IMR-90 (cell line): ENCODE measurements around the gene SLC5A10. TPM values are rescaled to one million over a fixed set of nuclear protein-coding genes. Genes with fewer than 3 reads are reported as not detected.
"Not testable (repeated sequence)": the region's sequence is repeated elsewhere in the genome, so short reads cannot be mapped to it uniquely, and the experiment has no call there.

Source experiments
- ATAC-seq: fragments of 200-7000 bp; cut with Tn5 transposase; 2 replicates; pipeline ENCODE4 v1.9.1; 2020; ENCODE audit warnings: low read depth, mild to moderate bottlenecking, moderate library complexity
- BruUV-seq: library from RNA; stranded (reverse); fragments of 400-500 nt; replicated peaks from 2 replicates; lab custom pipeline; 2021; lab: Mats Ljungman, UMichigan
- CTCF ChIA-PET: fragments of 300-600 bp; formaldehyde crosslinking; extraction: SDS; loops from one replicate; lab custom pipeline; 2021; ENCODE audit warnings: antibody characterized with exemption; lab: Yijun Ruan, JAX
- POLR2A ChIA-PET: fragments of 300-600 bp; sonication (Branson Sonifier 250); formaldehyde crosslinking; loops from one replicate; lab custom pipeline; 2022; ENCODE audit warnings: antibody characterized with exemption; ENCODE audit not compliant: unreplicated experiment; lab: Charles Lee
- DNase-seq: peaks from one replicate; pipeline ENCODE4 v3.0.0; 2013
- H2AFZ ChIP-seq: replicated peaks from 2 replicates; pipeline ENCODE3; 2013; ENCODE audit warnings: low read length, mild to moderate bottlenecking; ENCODE audit not compliant: poor library complexity
- H2AK5ac ChIP-seq: 2 replicates; pipeline ENCODE4 v1.6.1; 2013; ENCODE audit warnings: low read depth, low read length, inconsistent platforms
- H2AK9ac ChIP-seq: replicated peaks from 2 replicates; pipeline ENCODE3; 2013; ENCODE audit warnings: mild to moderate bottlenecking, low read depth, low read length, moderate library complexity; ENCODE audit not compliant: poor library complexity
- H2BK120ac ChIP-seq: 2 replicates; pipeline ENCODE4 v1.6.1; 2013; ENCODE audit warnings: low read depth, low read length, inconsistent platforms
- H2BK15ac ChIP-seq: 3 replicates; pipeline ENCODE4 v1.6.1; 2013; ENCODE audit warnings: low read depth, low read length, inconsistent platforms
- H2BK20ac ChIP-seq: 2 replicates; pipeline ENCODE4 v1.6.1; 2013; ENCODE audit warnings: low read depth, mild to moderate bottlenecking, inconsistent platforms, low read length, moderate library complexity
- H2BK5ac ChIP-seq: 2 replicates; pipeline ENCODE4 v1.6.1; 2013; ENCODE audit warnings: mild to moderate bottlenecking, low read depth, low read length, inconsistent platforms; ENCODE audit not compliant: poor library complexity, severe bottlenecking
- H3K14ac ChIP-seq: replicated peaks from 2 replicates; pipeline ENCODE4 v1.6.1; 2013; ENCODE audit warnings: low read depth, low read length, inconsistent platforms
- H3K18ac ChIP-seq: 2 replicates; pipeline ENCODE4 v1.6.1; 2013; ENCODE audit warnings: low read depth, low read length, control low read depth
- H3K23ac ChIP-seq: 2 replicates; pipeline ENCODE4 v1.6.1; 2013; ENCODE audit warnings: low read depth, low read length, inconsistent platforms
- H3K27ac ChIP-seq: 2 replicates; pipeline ENCODE4 v1.5.1; 2013; ENCODE audit warnings: mild to moderate bottlenecking, control low read depth, low read length; ENCODE audit not compliant: insufficient read depth
- H3K27me3 ChIP-seq: 2 replicates; pipeline ENCODE4 v1.6.1; 2013; ENCODE audit warnings: low read length; ENCODE audit not compliant: control insufficient read depth, insufficient read depth
- H3K36me3 ChIP-seq: 2 replicates; pipeline ENCODE4 v1.6.1; 2013; ENCODE audit warnings: low read length, mixed read lengths; ENCODE audit not compliant: control insufficient read depth, insufficient read depth
- H3K4ac ChIP-seq: 2 replicates; pipeline ENCODE4 v1.6.1; 2013; ENCODE audit warnings: low read depth, low read length, inconsistent platforms
- H3K4me1 ChIP-seq: 2 replicates; pipeline ENCODE4 v1.6.1; 2013; ENCODE audit warnings: low read length, mixed read lengths; ENCODE audit not compliant: control insufficient read depth, insufficient read depth
- H3K4me2 ChIP-seq: 2 replicates; pipeline ENCODE4 v1.6.1; 2013; ENCODE audit warnings: low read depth, mild to moderate bottlenecking, control low read depth, low read length, moderate library complexity
- H3K4me3 ChIP-seq: 2 replicates; pipeline ENCODE4 v1.5.1; 2013; ENCODE audit warnings: low read depth, mild to moderate bottlenecking, control low read depth, low read length, moderate library complexity; ENCODE audit not compliant: insufficient read depth
- H3K56ac ChIP-seq: 2 replicates; pipeline ENCODE4 v1.6.1; 2013; ENCODE audit warnings: low read length, inconsistent platforms; ENCODE audit not compliant: insufficient read depth; ENCODE audit errors: extremely low read depth
- H3K79me1 ChIP-seq, 2 experiments: 2 replicates each; pipeline ENCODE4 v1.6.1; 2013; ENCODE audit warnings: low read length in 2 of 2, inconsistent platforms in 1 of 2, low read depth in 1 of 2
- H3K9ac ChIP-seq: 2 replicates; pipeline ENCODE4 v1.6.1; 2013; ENCODE audit warnings: low read depth, low read length, control low read depth
- H3K9me1 ChIP-seq: 2 replicates; pipeline ENCODE4 v1.6.1; 2013; ENCODE audit warnings: low read length, inconsistent platforms; ENCODE audit not compliant: insufficient read depth
- H3K9me3 ChIP-seq: 2 replicates; pipeline ENCODE4 v1.6.1; 2013; ENCODE audit warnings: low read length; ENCODE audit not compliant: control insufficient read depth, insufficient read depth
- H4K20me1 ChIP-seq: 2 replicates; pipeline ENCODE4 v1.6.1; 2013; ENCODE audit warnings: low read length, inconsistent platforms; ENCODE audit not compliant: insufficient read depth
- H4K5ac ChIP-seq: 2 replicates; pipeline ENCODE4 v1.6.1; 2013; ENCODE audit warnings: mild to moderate bottlenecking, low read depth, low read length, control low read depth
- H4K8ac ChIP-seq, 2 experiments: 2 replicates each; pipeline ENCODE4 v1.6.1; 2013; ENCODE audit warnings: low read depth in 2 of 2, low read length in 2 of 2, control low read depth in 1 of 2, inconsistent platforms in 1 of 2
- H4K91ac ChIP-seq: 2 replicates; pipeline ENCODE4 v1.6.1; 2013; ENCODE audit warnings: low read depth, low read length, inconsistent platforms; ENCODE audit not compliant: insufficient read depth
- WGBS, 2 experiments: methylation state at CpG; one replicate each; pipeline versions ENCODE4 v1.1.5 to v1.1.7; 2013; ENCODE audit warnings: missing lambda C conversion rate in 2 of 2; ENCODE audit not compliant: insufficient read length in 1 of 2; ENCODE audit errors: extremely low coverage in 2 of 2; 5-methylcytosine and 5-hydroxymethylcytosine counted together
- dilution Hi-C: fragments of 300-500 bp; cut with HindIII; formaldehyde crosslinking; loops from one replicate; pipeline ENCODE4 v1.14.3; 2018; ENCODE audit warnings: low sequenced_read_pairs; ENCODE audit not compliant: unreplicated experiment
- in situ Hi-C: fragments of 300-500 bp; cut with MboI; formaldehyde crosslinking; loops from 3 replicates; pipeline ENCODE4 v1.14.3; 2019; ENCODE audit warnings: low sequenced_read_pairs, inconsistent platforms, mixed read lengths
- intact Hi-C: fragments of 100-400 bp; cut with micrococcal nuclease; formaldehyde crosslinking; loops from 2 replicates; pipeline ENCODE4 v1.10.0; 2022
- polyA plus RNA-seq, 3 experiments: library from polyadenylated mRNA; depleted of rRNA; stranded (reverse); fragments of >200 nt; gene quantifications; 2 replicates each; pipeline ENCODE4 v1.2.3, GENCODE V29; 2012; ENCODE audit warnings: low replicate concordance in 1 of 3
- total RNA-seq: library from RNA; depleted of rRNA; stranded (reverse); fragments of >200 nt; gene quantifications from 2 replicates; pipeline ENCODE4 v1.2.3, GENCODE V29; 2012

SLC5A10 gene
- total and polyA plus RNA-seq, 2 of the 4 experiments (the other 2 are of a cell fraction): not detected

DNA sequence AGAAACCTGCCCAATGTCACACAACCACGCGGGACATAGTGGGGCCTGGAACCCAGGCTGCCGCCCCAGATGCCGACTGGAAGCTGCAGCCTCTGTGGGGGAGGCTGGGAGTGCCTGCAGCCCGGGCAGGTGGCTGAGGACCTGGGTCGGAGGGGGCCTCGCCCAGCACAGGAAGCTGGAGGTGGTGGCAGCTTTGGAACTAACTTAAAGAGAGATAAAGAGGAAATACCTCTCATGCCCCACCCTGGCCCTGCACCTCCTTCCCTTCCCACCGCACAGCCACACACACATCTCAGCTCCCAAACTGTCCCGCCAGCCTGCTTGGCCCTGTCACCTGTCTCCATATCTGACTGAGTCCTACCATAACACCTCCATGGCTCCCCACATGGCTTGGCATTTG lies 88.4 kb downstream of the SLC5A10 start:
- BruUV-seq, dilution Hi-C loops, H3K36me3 ChIP-seq: not testable (repeated sequence)

DNA sequence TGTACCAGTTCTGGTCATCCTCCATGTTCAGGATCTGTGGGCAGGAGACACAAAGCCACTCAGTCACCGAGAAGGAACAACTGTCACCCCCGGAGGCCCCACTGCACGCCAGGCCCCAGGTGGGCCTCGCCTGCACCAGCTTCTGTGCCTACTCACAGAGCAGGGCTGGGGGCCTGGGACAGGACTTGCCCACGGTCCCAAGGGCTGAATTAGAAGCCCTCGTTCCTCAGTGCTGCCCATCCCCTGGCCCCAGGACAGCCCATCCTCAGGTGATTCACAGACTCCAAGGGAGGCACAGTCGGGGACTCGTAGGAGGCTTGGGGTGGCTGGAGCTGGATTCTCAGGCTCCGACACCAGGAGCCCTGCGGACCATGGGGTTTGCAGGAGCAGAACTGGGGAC lies 89.9 kb downstream of the SLC5A10 start:
- intact Hi-C loops, H3K4me2 ChIP-seq, H4K5ac ChIP-seq, H3K56ac ChIP-seq, ATAC-seq, H2AK9ac ChIP-seq, H3K4me3 ChIP-seq, dilution Hi-C loops, H3K4ac ChIP-seq, H3K9me3 ChIP-seq, H3K27me3 ChIP-seq, DNase-seq, H3K9ac ChIP-seq, H3K23ac ChIP-seq, H3K9me1 ChIP-seq, H2AK5ac ChIP-seq, H3K14ac ChIP-seq, H3K18ac ChIP-seq, H2BK120ac ChIP-seq, H3K36me3 ChIP-seq, H4K8ac ChIP-seq, H3K79me1 ChIP-seq, in situ Hi-C loops, H2AFZ ChIP-seq, H2BK5ac ChIP-seq, H3K27ac ChIP-seq, H3K4me1 ChIP-seq, CTCF ChIA-PET, H2BK15ac ChIP-seq, H4K91ac ChIP-seq, POLR2A ChIA-PET, H4K20me1 ChIP-seq, BruUV-seq, H2BK20ac ChIP-seq: not testable (repeated sequence)
- whole genome bisulfite sequencing, 2 experiments: no CpG with 5 or more reads among the region's 10 CpGs

More for the DNA sequence above, 88.4 kb downstream of the SLC5A10 start:
- H2AFZ ChIP-seq, H4K20me1 ChIP-seq, H3K4me1 ChIP-seq, H3K14ac ChIP-seq, H2BK20ac ChIP-seq, H4K8ac ChIP-seq, H4K91ac ChIP-seq, H2BK5ac ChIP-seq, DNase-seq, H3K4ac ChIP-seq, CTCF ChIA-PET, H4K5ac ChIP-seq, intact Hi-C loops, H3K4me2 ChIP-seq, H3K23ac ChIP-seq, H3K27ac ChIP-seq, H3K56ac ChIP-seq, H2BK120ac ChIP-seq, H3K27me3 ChIP-seq, H3K9ac ChIP-seq, H2AK9ac ChIP-seq, in situ Hi-C loops, H2AK5ac ChIP-seq, ATAC-seq, H3K9me1 ChIP-seq, H3K79me1 ChIP-seq, POLR2A ChIA-PET, H3K4me3 ChIP-seq, H2BK15ac ChIP-seq, H3K9me3 ChIP-seq, H3K18ac ChIP-seq: not testable (repeated sequence)
- WGBS, 2 experiments: no CpG with 5 or more reads among the region's 9 CpGs
